Measurements from ENCODE around the gene LUZP4.
"Not testable (repeated sequence)": the region's sequence is repeated elsewhere in the genome, so short reads cannot be mapped to it uniquely, and the experiment has no call there.

Gene LUZP4, protein sequence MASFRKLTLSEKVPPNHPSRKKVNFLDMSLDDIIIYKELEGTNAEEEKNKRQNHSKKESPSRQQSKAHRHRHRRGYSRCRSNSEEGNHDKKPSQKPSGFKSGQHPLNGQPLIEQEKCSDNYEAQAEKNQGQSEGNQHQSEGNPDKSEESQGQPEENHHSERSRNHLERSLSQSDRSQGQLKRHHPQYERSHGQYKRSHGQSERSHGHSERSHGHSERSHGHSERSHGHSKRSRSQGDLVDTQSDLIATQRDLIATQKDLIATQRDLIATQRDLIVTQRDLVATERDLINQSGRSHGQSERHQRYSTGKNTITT

DNA sequence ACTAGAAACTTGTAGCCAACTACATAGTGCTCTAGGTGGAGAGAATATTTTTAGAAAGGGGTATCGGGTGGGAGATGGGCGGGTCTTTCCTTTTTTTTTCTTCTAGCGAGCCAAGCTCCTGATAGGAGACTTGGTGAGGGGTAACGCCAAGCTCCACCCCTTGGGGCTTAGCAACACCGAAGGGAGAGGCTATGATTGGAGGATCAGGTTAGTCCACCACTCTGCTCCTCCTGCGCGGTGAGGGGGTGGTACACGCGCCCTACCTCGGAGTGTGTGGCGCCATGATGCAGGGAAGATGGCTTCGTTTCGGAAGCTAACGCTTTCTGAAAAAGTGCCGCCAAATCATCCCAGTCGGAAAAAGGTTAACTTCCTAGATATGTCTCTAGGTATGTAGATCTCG, at the start of gene LUZP4:
TSS of gene LUZP4 (plus strand) at position 251 of the 400 bp plus-strand sequence. CDS start at position 296, 45 bp downstream.
- DNase-seq (ENCODE audit: low read depth in 2 of 2): no peak

DNA sequence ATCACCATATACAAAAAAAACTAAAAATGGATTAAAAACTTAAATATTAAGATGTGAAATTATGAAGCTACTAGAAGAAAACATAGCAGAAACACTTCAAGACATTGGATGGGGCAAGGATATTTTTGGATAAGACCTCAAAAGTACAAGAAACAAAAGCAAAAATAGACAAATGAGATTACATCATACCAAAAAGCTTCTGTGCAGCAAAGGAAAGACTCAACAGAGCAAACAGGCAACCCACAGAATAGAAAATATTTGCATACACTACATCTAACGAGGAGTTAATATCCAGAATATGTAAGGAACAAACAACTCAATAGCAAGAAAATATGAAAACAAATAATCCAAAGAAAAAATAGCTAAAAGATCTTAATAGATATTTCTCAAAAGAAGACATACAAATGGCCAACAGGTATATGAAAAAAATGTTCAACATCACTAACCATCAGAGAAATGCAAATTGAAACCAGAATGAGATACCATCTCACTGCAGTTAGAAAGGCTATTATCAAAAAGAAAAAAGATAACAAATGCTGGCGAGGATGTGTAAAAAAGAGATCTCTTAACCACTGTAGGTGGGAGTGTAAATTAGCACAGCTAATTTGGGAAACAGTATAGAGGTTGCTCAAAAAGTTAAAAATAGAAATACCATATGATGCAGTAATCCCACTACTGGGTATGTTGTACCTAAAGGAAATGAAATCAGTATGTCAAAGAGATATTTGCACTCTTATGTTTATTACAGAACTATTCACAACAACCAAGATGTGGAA, 37.9 kb upstream of the LUZP4 start:
- no peak for DNase-seq (ENCODE audit: low read depth in 2 of 2)

DNA sequence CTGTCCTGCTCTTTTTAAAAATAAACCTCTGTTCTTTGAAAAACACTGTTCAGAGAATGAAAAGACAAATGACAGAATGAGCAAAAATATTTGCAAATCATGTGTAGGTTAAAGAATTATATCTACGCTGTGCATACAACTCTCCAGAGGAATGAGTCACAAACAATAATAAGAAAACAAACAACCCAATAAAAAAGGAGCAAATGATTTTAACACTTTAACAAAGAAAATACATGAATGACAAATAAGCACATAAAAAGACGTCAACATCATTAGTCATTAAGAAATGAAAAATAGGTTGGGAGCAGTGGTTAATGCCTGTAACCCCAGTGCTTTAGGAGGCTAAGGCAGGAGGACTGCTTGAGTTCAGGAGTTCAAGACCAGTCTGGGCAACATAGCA, 34.5 kb upstream of the LUZP4 start:
- DNase-seq (ENCODE audit: low read depth in 2 of 2): no peak

DNA sequence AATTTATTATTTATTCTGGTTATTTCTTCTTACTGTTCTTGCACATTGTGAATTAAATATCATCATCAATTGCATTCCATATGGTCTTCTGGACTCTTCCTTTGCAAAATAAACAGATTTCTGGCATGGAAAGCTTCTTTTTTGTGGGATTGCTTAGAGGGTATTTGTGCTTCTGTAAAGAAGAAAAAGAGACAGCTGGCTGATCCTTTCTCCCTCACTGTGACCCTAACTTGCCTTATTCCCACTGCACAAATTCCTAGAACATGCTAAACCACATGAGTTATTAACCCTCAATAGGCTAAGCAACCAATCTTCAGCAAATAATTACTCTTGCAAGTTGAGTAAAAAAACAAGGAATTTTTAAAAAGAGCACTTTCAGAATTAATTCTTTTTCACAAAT, 31.8 kb upstream of the LUZP4 start:
- DNase-seq (ENCODE audit: low read depth in 2 of 2): no peak

DNA sequence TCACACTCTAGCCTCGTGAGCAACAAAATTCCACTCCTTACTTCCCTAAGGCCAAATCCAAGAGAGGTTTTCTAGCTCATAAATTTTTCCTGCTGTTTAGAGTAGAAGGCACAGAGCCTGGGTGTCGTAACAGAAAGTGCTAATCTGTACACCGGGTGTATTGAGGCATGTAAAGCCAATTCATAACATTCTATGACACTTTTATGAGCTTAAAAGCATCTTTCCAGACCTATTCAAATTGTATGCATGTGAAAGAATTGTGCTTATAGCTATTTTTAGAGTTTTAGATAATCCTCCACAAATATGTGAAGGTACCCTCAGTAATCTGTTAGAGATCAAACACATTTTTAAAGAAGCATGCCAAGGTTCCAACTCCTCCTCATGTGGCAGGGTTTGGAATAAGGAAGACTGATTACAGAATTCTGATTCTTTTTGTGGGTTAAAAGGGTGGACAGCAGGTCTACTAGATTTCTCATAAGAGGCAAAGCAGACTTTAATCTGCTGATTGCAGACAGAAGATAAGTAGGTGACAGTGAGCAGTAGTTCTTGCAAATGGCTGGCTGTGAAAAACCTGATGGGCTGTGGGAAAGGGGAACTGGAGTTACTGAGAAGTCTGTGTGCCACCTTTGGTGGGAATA, 30.2 kb upstream of the LUZP4 start:
- DNase-seq (ENCODE audit: low read depth in 2 of 2): no peak

DNA sequence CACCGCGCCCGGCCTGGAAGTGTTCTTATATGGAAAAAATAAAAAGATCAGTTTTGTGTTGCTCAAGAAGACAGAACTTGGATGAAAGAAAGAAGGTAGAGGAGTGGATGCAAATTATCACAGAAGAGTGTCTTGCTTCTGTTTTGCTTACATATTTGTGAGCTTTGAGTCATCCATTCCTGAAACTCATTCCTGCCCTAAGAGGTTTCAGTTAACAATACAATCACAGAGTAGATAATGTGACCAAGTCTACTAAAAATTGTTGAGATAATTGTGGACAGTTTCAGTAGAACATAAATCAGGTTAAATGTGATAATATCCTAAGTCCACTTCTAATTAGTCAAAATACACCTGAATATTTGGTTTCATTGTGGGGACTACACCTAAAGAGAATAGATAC, 29.2 kb upstream of the LUZP4 start:
- DNase-seq (ENCODE audit: low read depth in 2 of 2): no peak

DNA sequence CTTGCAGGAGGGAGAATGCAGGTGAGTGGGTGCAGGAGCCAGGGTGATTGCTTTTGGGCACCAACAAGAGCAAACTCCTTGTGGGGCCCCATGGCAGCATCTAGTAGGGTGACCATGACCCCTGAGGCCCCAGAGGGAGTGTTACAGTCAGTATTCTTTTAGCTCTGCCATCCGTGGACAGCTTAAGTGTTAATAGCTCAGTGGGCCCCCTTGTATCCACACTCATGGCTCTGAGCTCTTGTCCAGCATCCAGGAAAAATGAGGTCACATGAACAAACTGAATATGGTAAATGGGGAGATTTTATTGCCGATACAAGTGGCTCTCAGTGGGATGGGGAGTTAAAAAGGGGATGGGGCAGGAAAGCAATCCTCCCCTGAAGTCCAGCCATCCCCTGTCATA, 28.4 kb upstream of the LUZP4 start:
- no peak for DNase-seq (ENCODE audit: low read depth in 2 of 2)

DNA sequence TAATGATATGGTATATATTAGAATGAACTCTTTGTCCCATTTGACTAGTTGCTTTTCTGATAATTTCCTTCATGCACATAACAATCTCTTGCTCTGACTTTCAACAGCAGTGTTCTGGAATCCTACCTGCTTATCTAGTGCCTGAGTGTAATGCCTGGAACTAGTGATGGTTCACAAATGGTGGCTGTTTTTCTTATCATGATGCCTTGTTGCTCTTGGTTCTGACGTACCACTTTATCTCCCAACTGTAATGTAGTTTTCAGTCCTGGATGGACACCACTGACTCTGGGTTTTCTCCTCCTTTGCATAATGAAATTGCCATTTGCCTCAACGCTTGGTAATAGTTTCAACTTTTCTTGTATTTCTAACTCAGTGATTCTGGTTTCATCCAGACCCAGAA, 25.5 kb upstream of the LUZP4 start:
- no peak for DNase-seq (ENCODE audit: low read depth in 2 of 2)

DNA sequence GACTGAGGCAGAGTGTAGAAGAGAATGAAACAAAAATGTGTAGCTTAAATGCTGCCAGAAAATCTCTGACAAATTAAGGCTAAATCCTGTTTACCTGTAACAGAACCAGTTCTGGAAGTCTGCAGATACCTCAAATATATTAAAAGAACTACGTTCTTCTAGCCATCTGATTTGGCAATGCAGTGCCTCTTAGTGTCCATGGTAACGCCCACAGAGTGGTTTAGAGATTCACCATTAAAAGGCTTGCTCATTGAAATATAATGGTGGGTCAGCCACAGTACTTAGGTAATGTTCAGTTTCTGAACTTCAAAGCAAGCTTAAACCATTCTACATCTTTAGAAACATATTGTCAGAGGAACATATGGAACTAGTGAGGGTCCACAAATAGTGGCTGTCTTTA, 23.2 kb upstream of the LUZP4 start:
- DNase-seq (ENCODE audit: low read depth in 2 of 2): no peak

DNA sequence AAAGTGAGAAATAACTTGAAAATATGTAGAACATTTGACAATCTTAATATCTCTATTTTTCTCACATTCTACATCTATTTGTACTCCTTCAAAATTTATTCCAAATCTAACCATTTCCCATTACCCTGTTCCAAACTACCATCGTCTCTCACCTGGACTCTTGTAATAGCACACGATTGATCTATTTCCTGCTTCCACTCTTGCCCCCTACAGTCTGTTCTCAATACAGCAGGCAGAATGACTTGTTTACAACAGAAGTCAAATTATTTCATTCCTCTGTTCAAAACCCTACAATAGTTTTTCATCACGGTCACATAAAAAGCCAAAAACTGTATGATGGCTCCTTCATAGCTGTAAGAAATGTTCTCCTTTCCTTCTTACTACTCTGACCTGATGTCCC, 21.1 kb upstream of the LUZP4 start:
- no peak for DNase-seq (ENCODE audit: low read depth in 2 of 2)

DNA sequence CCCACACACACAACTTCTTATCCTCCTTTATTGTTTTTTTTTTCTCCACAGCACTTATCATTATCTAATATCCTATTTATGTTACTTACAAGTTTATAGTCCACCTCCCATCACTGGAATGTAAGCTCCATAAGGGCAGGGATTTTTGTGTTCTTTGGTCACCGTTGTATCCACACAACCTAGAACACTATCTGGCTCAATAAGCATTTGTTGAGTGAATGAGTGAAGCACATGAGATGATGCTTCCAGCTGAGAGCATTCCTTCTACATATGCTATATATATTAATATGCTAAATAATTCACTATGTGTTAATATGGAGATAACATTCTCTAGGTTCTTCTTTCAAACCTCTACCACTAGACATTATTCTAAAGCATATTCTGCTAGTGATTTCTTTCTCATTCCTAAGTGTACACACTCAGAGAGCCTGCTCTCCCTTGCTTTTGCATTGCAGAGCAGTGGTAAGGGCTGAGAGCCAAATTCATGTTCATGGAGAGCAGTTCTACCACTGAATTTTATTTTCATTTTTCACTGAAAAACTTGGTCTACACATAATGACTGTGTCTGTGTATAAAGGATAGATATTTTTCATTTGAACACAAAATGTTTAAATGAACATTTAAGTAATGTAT, 20.3 kb upstream of the LUZP4 start:
- no peak for DNase-seq (ENCODE audit: low read depth in 2 of 2)

DNA sequence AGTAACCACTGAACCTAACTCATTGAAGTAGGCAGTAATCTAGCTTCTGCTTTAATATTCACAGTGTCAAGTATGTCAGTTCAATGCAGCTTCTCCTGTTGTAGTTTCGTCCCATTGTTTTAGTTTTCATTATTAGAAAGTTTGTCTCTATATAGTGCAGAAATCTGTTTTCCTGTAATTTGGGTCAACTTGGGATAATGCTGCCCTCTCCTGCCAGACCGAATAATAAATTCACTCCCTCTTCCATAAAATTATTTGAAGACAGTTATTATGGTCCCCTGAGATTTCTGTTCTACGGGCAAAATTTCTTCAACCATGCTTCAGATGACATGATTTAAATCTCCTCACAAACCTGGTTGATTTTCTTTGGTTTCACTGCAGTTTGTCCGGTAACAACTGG, 4.6 kb upstream of the LUZP4 start:
- DNase-seq (ENCODE audit: low read depth in 2 of 2): no peak

DNA sequence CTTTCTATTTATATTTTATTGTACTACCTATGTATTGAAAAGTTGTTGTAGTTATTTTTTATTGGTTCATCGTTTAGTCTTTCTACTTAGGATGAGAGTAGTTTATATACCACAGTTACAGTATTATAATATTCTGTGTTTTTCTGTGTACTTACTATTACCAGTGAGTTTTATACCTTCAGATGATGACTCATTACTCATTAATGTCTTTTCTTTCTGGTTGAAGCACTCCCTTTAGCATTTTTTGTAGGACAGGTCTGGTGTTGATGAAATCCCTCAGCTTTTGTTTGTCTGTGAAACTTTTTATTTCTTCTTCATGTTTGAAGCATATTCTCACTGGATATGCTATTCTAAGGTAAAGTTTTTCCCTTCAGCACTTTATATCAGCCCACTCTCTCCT, 7.7 kb downstream of the LUZP4 start:
- no peak for DNase-seq (ENCODE audit: low read depth in 2 of 2)

DNA sequence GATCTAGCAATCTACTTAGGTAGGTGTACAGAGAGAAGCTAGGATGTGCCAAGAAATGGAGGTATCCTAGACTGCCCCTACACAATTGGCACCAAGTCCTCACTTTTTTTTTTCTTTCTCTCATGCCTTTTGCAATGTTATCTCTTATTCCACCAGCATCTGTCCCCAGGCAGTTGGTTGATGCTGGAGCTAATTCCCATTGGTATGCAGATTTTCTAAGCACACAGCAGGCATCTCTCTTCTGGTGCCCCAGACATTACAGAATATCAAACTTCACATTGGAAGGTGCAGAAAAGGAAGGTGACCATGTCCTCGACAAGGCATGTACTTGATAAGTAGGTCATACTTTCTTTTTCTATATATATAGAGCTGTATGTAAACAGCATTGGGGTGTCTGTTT, 21.6 kb downstream of the LUZP4 start:
- no peak for DNase-seq (ENCODE audit: low read depth in 2 of 2)

DNA sequence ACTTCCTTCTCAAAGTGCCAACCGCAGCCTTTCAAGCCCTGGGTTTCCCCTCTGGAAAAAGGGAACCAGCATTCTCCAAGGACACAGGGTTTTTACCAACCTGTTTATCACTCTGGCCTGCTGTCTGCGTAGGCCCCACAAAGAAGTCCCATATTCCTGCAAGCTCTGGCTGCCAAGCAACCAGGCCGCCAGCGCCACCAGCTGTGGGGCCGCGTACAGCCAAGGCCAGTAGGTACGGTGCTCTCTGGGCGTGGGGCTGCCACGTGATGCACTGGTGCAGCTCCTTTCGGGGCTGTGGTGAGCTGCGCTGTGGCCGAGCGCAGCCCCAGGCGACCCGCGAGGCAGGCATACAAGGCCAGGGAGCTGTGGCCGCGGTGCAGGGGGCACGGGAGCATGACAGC, 22.1 kb downstream of the LUZP4 start:
- no peak for DNase-seq (ENCODE audit: low read depth in 2 of 2)

DNA sequence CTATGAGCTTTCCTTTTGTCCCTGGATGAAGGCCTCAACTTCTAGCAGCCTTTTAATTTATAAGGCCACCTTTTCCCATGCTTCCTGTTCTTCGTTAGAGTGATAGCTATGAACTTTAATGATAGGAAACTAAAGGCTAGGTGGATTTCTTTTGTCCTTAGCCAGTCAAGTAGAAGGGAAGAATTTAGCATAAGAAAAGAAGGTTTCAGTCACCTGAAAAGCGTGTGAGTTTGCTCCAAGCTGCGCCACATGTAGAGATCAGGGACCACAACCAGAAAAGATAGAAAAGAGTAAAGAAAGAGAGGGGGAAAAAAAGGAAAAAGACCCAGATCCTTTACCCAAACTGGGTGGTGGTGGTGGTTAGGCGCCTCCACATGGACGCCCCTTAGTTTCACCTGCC, 28.6 kb downstream of the LUZP4 start:
- DNase-seq (ENCODE audit: low read depth in 2 of 2): no peak

DNA sequence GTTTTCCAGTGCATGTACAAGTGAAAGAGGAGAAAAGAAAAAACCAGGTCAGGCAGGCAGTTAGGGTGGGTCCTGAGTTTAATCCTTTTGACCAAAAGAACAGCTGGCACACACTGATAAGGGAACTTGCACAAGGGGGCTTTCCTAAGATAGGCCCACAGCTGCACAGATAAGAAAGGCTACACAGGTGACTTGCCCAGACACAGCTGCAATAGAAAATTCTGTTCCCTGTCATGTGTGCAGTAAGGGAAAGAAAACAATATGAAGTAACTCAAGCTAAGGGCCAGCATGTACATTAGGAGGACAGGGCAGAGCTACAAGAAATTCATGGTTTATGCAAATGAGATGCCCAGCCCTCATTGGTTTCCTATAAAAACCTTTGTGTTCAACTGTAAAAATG, 32.9 kb downstream of the LUZP4 start:
- no peak for DNase-seq (ENCODE audit: low read depth in 2 of 2)

DNA sequence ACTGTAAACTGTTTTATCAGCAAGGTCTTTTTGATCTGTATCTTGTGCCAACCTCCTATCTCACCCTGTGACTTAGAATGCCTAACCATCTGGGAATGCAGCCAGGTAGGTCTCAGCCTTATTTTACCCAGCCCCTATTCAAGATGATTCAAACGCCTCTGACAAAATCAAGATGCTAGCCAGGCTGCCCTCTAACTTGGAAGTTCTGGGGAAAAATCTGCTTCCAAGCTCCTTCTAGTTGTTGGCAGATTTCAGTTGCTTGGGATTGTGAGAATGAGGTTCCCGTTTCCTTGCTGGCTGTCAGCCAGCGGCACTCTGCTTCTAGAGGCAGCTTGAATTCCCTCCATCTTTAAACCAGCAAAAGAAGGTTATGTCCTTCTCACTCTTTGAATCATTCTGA, 34.7 kb downstream of the LUZP4 start:
- DNase-seq (ENCODE audit: low read depth in 2 of 2): no peak

DNA sequence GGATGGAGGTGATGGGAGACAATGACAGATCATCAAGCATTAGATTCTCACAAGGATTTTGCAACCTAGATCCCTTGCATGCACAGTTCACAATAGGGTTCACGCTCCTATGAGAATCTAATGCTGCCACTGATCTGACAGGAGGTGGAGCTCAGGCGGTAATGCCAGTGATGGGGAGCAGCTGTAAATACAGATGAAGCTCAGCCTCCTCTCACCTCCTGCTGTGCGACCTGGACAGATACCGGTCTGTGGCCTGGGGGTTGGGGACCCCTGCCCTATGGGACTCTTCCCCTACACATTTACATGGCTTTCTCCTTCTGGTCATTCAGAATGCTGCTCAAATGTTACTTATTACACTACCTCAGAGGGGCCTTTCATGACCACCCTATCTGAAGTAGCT, 39.8 kb downstream of the LUZP4 start:
- not testable (repeated sequence) for DNase-seq (ENCODE audit: low read depth in 2 of 2)

DNA sequence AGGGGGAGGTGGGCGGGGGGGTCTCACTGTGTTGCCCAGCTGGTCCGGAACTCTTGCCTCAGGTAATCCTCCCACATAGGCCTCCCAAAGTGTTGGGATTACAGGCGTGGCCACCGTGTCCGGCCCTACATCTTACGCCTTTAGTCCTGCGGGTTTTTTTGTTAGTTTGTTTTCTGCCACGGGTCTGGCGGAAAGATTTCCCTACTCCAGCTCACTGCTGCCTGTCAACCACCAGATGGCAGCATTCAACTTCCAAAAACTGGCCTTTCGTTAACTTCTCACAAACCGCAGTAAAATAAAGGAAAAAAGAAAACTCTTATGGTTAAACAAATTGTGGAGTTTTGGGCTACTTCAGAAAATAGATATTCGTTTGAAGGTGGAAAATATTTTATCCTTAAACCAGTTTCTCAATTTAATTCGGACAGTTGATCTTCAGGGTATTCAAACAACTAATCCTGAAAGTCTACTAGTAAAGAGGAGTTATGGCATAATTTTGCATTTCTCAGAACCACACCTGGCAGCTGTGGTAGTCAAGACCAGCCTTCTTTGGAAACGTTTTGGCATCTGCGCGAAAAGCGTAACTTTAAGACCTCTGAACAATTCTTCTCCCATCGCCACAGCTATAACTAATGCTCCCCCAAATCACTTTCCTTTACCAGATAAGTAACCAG, 41.1 kb downstream of the LUZP4 start:
- peak in 1 of 2 donors; percentile 5 for DNase-seq (ENCODE audit: low read depth in 2 of 2)

DNA sequence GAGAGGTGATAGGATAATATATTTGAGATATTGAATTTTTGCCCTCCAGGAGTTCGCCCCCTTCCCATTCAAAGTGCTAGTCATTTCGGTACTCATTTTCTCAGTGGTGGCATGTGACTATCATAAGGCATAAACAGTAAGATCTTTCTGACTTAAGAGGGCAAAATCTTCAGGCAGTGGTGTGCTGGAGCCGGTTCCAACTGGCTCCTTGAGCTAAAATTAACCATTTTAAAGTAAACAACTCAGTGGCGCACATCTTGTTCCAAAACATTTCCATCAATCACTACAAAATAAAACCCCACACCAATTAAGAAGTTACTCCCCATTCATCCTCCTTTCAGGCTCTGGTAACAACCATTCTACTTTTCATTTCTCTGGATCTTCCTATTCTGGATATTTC, 43.3 kb downstream of the LUZP4 start:
- no peak for DNase-seq (ENCODE audit: low read depth in 2 of 2)

DNA sequence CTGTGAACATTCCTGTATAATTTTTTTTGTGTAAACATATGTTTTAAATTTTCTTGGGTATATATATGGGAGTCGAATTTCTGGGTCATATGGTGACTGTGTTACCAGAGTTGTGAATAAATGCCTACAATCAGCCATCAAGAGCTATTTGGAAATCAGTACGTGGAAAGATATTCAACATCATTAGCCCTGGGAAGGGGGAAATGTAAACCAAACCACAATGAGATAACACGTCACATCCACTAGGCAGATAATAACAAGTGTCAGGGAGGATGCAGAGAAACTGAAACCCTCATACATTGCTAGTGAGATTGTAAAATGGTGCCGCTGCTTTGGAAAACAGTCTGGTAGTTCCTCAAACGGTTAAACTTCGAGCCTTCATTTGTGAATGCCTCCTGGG, 43.9 kb downstream of the LUZP4 start:
- DNase-seq (ENCODE audit: low read depth in 2 of 2): no peak

Data from stimulated activated CD4-positive, alpha-beta T cell treated with anti-CD3 and anti-CD28 coated beads, Interleukin-1b, Interleukin-23, amount 100 ng/mL, for 4 hours (primary cell).